HG03469 (cell line): Measurements from ENCODE around the gene APBA2.
"Not testable (repeated sequence)": the region's sequence is repeated elsewhere in the genome, so short reads cannot be mapped to it uniquely, and the experiment has no call there.

ENCODE experiments used
- ATAC-seq: cut with Tn5 transposase; IDR thresholded peaks from one replicate; pipeline ENCODE4 v1.9.1; 2021; ENCODE audit warnings: mild to moderate bottlenecking, moderate library complexity, moderate number of reproducible peaks; ENCODE audit not compliant: unreplicated experiment

APBA2 gene

DNA sequence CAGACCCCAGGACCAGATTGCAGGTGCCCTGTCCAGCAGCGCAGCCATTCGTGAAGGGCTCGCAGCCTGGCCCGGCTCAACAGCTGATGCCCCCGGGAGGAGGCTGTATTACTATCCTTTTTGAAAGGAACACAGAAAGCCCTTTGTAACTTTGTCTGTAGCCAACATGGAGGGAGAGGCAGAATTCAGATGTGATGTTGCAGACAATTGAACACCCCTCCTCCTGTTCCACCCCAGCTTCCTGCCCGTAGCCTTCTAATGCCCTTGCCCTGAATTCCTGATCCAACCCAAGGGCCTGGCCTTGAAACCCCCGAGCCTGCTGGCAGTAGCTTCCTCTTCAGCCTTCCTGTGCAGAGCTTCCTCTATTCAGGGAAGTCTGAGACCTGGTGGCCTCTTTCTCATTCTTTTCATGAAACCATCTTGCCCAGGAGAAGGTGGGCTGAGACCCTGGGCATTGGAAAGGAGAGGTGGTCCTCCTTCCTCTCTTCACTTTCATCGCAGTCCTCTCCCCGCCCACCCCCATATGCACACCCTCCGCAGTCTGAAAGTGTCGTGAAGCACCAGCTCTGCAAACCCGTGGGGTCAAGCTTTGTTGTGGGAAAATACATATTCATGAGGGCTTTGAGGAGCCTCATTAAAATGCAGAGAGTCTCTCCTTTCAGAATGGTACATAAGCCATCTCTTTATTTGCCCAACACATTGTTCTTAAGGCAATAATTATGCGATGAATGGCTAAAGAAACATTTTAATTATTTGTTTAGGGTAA, 109.2 kb downstream of the APBA2 start:
- no peak for ATAC-seq

DNA sequence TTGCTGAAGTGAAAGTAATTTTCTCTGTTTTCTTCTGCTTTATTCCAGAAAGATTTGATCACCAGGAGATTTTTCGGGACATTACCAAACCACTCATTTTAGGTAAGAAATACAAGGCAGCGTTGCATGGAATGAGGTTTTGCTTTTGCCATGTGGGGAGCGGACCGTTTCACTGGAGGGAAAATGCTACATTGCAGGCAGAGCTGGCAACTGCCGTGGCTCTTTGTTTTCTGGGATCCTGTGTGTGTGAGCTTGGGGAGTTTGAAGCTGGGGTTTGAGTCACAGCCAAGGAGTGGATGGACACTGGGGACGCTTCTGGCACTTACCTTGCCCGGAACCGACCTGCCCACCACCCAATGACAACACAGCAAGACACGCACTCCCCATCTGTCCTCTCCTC, 109.9 kb downstream of the APBA2 start:
- no peak for ATAC-seq

DNA sequence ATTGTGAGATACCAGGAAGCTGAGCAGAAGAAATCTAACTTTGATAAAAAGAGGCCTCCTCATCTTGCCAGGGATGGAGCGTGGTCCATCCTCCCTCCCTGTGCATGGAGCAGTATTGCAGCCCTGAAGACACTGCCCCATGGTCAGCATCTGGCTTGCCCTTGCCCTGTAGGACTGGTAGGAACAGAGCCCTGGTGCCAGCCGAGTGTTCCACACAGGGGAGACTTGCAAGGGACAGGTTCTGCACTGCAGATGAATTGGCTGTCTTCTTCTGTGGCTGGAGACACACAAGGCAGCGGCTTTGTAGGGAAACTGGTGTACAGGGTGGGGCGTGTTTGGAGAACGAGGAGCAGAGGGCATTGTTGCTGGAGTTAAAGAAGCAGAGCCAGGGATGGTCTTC, 110.5 kb downstream of the APBA2 start:
- ATAC-seq, result no peak

DNA sequence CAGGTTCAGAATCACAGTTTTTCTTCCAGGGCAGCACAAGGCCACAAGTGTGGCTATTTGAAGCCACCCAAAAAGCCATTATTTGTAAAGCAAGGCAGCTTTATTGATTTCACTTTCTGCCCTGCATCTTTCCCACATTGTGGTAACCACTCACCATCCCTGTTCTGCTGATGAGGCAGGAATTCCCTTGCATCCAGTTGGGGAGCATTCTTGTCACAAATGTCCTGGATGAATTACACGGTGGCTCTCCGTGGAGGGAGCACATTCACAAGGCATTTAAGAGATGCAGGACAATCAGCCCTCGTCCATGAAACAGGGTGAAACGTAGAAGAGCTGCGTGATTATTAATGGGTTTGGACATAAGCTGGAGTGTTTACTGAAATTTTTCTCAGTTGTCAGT, 111.2 kb downstream of the APBA2 start:
- ATAC-seq, result no peak

DNA sequence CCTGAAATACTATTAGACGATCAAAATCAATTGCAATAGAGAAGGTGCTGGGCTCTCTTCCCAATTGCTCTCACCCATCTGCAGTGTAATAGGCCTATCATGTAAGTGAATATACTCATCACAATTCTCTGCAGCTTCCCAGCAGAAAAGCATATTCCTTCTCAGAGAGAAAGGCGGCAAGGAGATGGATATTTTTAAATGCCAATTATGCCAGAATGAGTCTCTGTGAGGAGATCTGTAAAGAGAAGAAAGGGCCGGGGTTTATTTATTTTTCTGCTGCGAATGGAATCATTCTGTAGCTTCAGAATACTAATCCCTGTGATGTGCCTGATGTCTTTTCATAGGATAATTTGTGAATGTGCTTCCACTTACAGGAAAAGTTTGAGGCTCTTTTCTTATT, 112.0 kb downstream of the APBA2 start:
- no peak for ATAC-seq

DNA sequence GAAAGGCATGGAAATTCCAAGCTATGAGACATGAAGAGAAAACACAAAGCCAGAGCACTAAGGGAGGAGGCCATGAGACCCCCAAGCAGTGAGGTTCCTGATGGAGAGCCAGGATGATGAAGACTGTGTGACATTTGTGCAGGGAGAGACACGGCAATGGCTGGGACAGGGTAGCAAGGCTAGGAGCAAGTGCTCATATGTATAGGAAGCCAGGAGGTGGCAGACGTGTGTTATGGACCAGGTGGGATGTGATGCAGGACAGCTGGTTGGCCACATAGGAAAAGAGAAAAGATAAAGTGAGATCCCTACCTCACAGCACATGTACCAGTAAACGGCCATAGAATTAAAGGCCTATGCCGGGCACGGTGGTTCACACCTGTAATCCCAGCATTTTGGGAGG, 112.7 kb downstream of the APBA2 start:
- ATAC-seq, result no peak

DNA sequence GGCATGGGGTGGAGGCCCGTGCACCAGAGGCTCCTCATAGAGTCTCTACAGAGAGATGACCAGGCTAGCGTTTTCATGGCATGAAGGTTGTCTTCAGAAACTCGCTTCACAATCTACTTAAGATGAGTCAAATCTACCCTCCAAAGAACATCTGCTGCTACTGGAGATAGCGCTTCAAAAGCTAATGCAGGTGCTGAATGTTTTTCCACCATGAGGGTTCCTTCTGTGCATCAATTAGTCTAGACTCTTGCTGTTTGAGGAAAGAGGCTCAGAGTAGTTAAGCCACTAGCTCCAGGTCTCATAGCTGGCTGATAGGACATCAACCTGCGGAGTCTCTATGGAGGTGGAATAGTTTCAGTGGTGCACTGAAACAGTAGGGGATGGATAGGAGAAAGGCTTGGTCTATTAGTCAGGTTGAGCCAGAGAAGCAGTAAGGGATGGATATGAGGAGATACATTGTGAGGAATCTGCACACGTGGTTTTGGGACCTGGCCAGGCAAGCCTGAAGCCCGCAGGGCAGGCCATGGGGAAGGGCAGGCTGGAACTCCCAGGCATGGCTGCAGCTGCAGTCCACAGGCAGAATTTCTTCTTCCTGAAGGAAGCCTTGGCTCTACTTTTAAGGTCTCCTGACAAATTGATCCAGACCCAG, 117.5 kb downstream of the APBA2 start:
- ATAC-seq, result no peak

DNA sequence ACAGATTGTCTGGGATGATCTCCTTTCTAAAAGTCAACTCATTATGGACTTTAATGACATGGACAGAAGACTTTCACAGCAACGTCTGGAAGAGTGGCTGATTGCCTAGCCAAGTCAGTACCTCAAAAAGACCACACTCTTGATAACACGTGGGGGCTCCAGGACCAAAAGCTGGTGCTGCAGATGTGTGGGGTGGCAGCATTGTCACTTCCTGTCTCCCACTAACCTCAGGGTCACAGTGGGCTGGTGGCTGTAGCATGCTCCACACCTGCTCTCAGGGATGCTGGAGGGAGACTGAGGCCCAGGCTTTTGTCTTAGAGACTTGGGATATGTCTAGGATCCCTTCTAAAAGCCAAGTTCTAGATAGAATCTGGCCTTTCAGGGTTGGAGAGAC, 118.1 kb downstream of the APBA2 start:
- no peak for ATAC-seq

DNA sequence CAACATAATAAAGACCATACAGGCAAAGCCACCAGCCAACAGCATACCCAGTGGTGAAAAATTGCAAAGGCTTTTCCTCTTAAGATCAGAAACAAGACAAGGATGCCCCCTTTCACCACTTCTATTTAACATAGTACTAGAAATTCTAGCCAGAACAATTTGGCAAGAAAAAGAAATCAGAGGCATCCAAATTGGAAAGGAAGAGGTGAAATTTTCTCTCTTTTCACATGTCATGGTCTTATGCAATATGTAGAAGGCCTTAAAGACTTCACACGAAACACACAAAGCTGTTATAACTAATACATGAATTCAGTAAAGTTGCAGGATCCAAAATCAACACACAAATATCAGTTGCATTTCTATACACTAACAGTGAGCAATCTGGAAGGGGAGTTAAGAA, 120.2 kb downstream of the APBA2 start:
- no peak for ATAC-seq

DNA sequence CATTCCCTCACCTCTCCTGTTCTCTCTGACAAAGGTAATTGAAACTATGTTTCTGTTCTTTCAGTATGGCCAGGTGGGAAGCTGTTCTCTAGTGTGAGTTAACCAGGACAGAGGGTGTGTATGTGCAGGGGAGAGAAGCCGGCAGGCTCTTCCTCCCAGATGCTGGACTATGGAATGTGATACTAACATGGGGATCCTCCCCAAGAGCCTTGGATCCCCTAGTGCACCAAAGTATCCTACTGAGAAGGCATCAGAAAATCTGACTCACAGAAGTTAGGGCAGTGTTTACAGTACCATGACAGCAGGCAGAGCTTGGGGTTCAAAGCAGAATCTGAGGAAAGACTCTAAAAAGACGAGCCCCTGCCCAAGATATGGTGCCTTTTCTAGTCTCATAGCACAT, 123.1 kb downstream of the APBA2 start:
- ATAC-seq, result no peak

DNA sequence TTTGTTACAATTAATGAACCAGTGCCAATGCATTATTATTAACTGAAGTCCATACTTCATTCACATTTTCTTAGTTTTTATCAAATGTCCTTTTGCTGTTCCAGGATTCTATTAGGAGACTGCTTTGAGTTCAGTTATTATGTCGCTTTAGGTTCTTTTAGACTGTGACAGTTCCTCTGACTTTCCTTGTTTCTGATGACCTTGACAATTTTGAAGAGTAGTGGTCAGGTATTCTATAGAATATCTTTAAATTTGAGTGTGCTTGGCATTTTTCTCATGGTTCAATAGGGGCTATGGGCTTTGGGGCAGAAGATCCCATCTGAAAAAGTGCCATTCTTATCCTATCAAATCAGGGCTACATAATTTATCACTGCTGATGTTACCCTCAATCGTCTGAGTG, 126.3 kb downstream of the APBA2 start:
- no peak for ATAC-seq

DNA sequence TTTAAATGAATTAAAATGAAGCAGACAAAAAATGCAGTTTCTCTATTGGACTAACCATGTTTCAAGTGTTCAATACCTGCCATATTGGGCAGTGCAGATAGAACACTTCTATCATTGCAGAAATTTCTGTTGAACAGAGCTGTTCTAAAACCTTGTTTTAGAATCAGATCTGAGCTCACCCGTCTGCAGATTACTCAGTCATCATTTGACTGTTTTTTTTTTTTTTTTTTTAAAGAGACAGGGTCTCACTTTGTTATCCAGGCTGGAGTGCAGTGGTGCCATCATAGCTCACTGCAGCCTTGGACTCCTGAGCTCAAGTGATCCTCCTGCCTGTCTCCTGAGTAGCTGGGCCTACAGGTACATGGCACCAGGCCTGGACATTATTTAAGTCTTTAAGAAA, 128.7 kb downstream of the APBA2 start:
- ATAC-seq, result no peak

DNA sequence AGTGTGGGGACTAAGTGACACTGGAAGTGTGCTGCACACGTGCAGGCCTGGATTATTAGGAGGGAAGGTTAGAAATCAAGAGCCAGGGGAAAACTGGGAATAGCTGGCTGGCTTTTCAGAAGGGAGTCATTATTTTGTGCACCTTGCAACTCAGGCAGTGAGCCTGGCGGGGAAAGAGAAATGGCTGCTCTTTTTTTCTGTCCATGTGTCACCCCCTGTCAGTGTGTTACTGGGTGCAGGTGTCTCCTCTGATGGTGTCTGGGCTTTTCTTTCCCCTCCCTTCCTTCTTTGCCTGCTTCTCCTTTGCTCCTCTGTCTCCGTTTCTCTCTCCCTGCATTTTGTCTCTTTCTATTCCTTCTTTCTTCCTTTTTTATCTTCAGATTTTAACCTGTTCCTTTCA, 130.7 kb downstream of the APBA2 start:
- no peak for ATAC-seq

DNA sequence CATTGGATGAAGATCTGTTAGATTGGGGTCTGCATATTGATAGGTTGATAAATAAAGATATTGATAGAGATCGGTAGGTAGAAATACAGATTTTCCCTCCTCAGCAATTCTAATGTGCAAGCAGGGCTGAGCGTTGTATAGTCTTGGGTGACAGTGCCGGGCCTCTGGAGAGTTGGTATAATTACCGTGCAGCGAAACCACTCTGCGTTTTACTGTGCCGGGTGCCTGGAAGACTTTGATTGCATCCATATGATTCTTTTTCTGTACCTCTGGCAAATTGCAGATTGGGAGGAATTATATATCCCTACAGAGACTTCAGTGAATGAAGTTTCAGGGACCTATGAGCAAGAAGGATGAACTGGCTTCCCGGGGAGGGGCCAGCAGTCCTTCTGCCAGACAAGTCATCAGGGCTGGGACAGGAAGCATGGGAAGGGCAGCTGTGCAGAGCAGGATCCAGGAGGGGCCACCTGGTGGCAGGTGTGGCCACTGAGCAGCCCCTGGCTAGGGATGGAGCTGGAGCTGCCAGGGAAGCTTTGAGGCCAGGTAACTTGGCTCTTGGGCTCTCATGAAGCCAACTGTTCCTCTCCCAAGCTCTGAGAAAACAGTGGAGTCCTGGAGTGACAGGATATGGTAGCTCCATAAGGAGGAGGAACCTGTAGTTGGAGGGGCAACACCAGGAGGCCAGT, 132.5 kb downstream of the APBA2 start:
- no peak for ATAC-seq

DNA sequence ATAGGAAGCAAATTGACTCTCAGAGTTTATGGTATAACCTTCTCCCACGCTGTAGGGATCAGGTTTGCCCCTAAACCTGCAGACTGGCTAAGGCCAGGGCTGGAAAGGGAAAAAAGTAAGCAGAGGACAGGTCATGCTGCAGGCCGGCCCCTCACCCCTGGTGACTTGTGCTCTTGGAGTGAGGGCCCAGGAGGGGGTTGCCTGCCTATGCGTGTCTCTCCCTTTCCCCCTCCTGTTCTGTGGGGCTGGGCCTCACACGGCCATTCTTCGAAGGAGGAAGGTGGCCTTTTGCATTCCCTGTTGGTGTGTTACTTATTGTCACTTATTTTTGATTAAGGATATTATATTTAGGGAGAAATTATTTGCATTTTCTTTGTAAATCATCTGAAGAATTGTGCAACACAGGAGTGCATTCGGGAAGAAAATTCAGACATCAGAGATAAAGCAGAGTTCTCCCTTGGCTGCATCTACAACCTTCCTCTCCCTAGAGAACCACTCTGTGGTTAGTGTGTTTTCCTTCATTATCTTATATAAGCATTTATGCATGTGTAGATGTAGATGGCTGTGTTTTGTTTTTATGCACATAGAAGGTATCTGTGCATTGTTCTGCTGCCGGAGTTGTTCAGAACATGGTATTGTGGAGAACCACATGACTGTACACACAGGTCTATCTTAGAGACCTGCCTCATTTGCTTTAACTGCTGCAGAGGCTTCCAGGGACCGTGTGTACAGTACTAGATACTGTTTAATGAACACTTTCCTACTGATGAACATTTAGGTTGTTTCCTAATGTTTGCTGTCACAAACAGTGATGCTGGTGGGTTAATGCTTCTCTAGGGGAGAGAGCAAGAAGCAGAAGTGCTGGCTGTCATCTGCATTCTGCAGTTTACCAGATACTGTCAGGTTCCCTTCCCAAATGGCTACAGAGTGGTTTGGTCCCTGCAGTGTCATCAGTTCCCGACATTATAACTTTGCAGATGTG, 133.5 kb downstream of the APBA2 start:
- no peak for ATAC-seq

DNA sequence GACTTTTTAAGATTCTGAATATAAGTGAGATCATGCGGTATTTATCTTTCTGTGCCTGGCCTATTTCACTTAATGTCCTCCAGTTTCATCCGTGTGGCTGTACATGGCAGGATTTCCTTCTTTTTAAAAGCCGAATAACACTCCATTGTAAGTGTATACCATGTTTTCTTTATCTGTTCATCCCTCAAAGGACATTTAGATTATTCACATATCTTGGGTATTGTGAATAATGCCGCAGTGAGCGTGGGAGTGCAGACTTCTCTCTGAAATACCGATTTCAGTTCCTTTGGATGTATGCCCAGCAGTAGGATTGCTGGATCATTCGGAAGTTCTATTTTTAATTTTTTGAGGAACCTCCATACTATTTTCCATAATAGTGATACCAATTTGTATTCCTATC, 136.1 kb downstream of the APBA2 start:
- ATAC-seq, result no peak

DNA sequence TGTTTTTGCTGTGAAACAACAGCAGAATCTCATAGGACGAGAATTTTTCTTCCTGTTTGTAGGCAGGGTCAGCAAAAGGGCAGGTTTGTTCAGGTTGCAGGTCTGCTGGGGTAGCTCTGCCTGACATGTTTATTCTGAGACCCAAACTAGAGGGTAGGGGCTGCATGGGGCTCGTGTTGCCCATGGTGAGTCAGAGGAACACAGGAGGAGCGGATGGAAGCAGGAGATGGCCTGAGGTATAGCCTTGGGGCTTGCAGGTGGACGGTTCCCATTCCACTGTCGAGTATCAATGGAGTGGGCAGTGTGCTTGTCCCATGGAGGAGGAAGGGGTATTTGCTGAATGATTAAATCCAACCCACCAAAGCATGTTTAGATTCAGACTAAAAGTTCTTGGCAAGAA, 138.9 kb downstream of the APBA2 start:
- no peak for ATAC-seq

DNA sequence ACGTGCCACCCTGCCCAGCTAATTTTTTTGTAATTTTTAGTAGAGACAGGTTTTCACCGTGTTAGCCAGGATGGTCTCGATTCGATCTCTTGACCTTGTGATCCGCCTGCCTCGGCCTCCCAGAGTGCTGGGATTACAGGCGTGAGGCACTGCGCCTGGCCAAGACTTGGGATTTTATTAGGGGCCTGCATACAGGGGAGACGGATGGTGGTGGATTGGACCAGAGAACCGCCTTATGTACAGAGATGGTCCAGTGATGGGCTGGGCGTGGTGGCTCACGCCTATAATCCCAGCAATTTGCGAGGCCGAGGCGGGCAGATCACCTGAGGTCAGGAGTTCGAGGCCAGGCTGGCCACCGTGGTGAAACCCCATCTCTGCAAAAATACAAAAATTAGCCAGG, 139.6 kb downstream of the APBA2 start:
- ATAC-seq, result not testable (repeated sequence)

DNA sequence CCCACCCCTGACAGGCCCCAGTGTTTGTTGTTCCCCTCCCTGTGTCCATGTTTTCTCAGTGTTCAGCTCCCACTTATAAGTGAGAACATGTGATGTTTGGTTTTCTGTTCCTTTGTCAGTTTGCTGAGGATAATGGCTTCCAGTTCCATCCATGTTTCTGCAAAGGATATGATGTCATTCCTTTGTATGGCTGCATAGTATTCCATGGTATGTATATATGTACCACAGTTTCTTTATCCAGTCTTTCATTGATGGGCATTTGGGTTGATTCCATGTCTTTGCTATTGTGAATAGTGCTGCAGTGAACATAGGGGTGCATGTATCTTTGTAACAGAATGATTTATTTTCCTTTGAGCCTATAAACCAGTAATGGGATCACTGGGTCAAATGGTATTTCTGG, 142.4 kb downstream of the APBA2 start:
- not testable (repeated sequence) for ATAC-seq

DNA sequence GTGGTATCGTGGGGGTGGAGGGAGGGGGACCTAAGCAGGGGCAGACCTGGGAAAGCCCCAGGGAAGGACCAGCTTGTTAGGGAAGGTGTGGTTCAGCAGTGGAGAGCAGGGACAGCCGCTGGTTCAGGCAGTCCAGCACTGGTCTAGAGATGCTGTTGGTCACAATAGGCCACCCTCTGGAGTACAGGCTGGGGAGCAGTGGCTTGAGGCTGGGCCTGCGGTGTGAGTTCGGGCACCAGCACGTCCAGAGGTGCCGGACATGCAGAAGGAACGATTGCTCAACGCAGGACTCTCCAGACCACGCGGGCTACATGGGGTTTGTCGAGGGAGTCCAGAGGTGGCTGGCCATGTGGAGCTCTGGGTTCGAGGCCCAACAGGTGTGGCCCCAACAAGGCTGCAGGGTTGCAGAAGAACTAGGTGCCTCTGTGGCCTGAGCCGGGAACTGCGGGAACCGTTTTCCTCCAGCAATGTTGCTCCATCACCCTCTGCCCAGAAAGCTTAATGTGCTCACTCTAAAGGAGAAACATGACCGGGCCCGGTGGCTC, 143.9 kb downstream of the APBA2 start:
- ATAC-seq, result no peak
